NT2/D1 (cell line): ENCODE data around the gene SRI.

Source experiments
- YY1 ChIP-seq: IDR thresholded peaks from 2 replicates; pipeline ENCODE4 v1.6.1; 2011; ENCODE audit not compliant: insufficient read length, insufficient read depth
- ZNF274 ChIP-seq: IDR thresholded peaks from 2 replicates; pipeline ENCODE4 v1.6.1; 2011; ENCODE audit warnings: mild to moderate bottlenecking, low read depth, low read length

GRCh38 chr7:88256906-88257305 lies 37.1 kb upstream of the SRI start:
- TF ChIP-seq YY1, result no peak
- TF ChIP-seq ZNF274, result no peak
